K562 (cell line): Measurements from ENCODE around the gene TTLL12. TPM values are rescaled to one million over a fixed set of nuclear protein-coding genes. Genes with fewer than 3 reads are reported as not detected.

ENCODE experiments used
- ATAC-seq: fragments of 200-7000 bp; cut with Tn5 transposase; 3 replicates; pipeline ENCODE4 v1.9.1; 2020; ENCODE audit warnings: moderate library complexity
- BruUV-seq: library from RNA; stranded (reverse); fragments of 400-500 nt; replicated peaks from 2 replicates; lab custom pipeline; 2021; lab: Mats Ljungman, UMichigan
- CTCF ChIA-PET: fragments of 300-600 bp; formaldehyde crosslinking; extraction: SDS; loops from one replicate; lab custom pipeline; 2021; ENCODE audit warnings: low intra/inter-chr PET ratio; lab: Yijun Ruan, JAX
- POLR2A ChIA-PET: fragments of 300-600, 350-650 bp; sonication (Branson Sonifier 250); formaldehyde crosslinking; extraction: SDS; loops from one replicate; lab custom pipeline; 2021; ENCODE audit warnings: antibody characterized with exemption, inconsistent platforms; lab: Yijun Ruan, JAX
- DNase-seq, 4 experiments: peaks; one replicate each; pipeline versions ENCODE4 v3.0.0 to v3.0.0-alpha.2; 2011 to 2018; ENCODE audit warnings: low spot score in 3 of 4, mixed read lengths in 3 of 4; ENCODE audit errors: extremely low read depth in 1 of 4
- FAIRE-seq: peaks from 2 replicates; lab custom pipeline; 2011; peaks lifted over from hg19 to GRCh38; lab: Jason Lieb, UNC
- H2AFZ ChIP-seq: 2 replicates; pipeline ENCODE4 v1.6.0; 2011; ENCODE audit warnings: low read depth, low read length, control low read depth, inconsistent platforms
- H3K27ac ChIP-seq: fragments of 200-600 bp; 3 replicates; pipeline ENCODE4 v1.8.0; 2011; ENCODE audit warnings: low read depth, mild to moderate bottlenecking, control low read depth, inconsistent platforms, low read length, moderate library complexity, mixed read lengths; ENCODE audit errors: extremely low read depth
- H3K27me3 ChIP-seq, 2 experiments: fragments of 300-600 bp in 1 of 2; 2 replicates in 1 of 2; 3 replicates in 1 of 2; pipeline versions ENCODE4 v1.6.0 to v1.8.0; 2011; ENCODE audit warnings: inconsistent platforms in 2 of 2, low read length in 2 of 2, mild to moderate bottlenecking in 1 of 2, mixed read lengths in 1 of 2, moderate library complexity in 1 of 2; ENCODE audit not compliant: control insufficient read depth in 2 of 2, insufficient read depth in 2 of 2
- H3K36me3 ChIP-seq: fragments of 300-600 bp; 3 replicates; pipeline ENCODE4 v1.8.0; 2011; ENCODE audit warnings: mild to moderate bottlenecking, low read length, inconsistent platforms; ENCODE audit not compliant: control insufficient read depth, insufficient read depth
- H3K4me1 ChIP-seq, 2 experiments: fragments of 200-600 bp in 1 of 2; replicated peaks in 1 of 2; 2 replicates in 1 of 2; 3 replicates in 1 of 2; pipeline versions ENCODE4 v1.5.1 to v1.8.0; 2011; ENCODE audit warnings: inconsistent platforms in 2 of 2, low read length in 2 of 2, mild to moderate bottlenecking in 1 of 2, mixed read lengths in 1 of 2, moderate library complexity in 1 of 2; ENCODE audit not compliant: control insufficient read depth in 2 of 2, insufficient read depth in 2 of 2
- H3K4me2 ChIP-seq: 2 replicates; pipeline ENCODE4 v1.6.1; 2011; ENCODE audit warnings: low read length, control low read depth, inconsistent platforms, mixed read lengths; ENCODE audit not compliant: insufficient read depth
- H3K4me3 ChIP-seq: fragments of 200-600 bp; sonication (generic), shearing (Covaris generic); 2 replicates; pipeline ENCODE4 v1.5.1; 2016; ENCODE audit warnings: control low read depth, inconsistent platforms
- H3K79me2 ChIP-seq: fragments of 200-600 bp; 3 replicates; pipeline ENCODE4 v1.8.0; 2011; ENCODE audit warnings: low read length, inconsistent platforms; ENCODE audit not compliant: control insufficient read depth, insufficient read depth
- H3K9ac ChIP-seq, 2 experiments: 2 replicates each; pipeline versions ENCODE4 v1.6.0 to v1.6.1; 2011; ENCODE audit warnings: low read depth in 2 of 2, low read length in 2 of 2, control low read depth in 1 of 2, inconsistent platforms in 1 of 2, mild to moderate bottlenecking in 1 of 2, mixed read lengths in 1 of 2; ENCODE audit not compliant: insufficient read depth in 1 of 2
- H3K9me1 ChIP-seq: one replicate; pipeline ENCODE4 v1.6.0; 2011; ENCODE audit warnings: inconsistent platforms, mild to moderate bottlenecking, low read length, moderate library complexity; ENCODE audit not compliant: control insufficient read depth, insufficient read depth
- H3K9me3 ChIP-seq: replicated peaks from 2 replicates; pipeline ENCODE4 v1.5.1; 2011; ENCODE audit warnings: low read depth, low read length, inconsistent platforms; ENCODE audit not compliant: control insufficient read depth, insufficient read depth
- H4K20me1 ChIP-seq: replicated peaks from 2 replicates; pipeline ENCODE4 v1.6.1; 2011; ENCODE audit warnings: low read length, inconsistent platforms, mixed read lengths; ENCODE audit not compliant: control insufficient read depth, insufficient read depth
- CBFA2T2 ChIP-seq: fragments of 450-650 bp; conservative IDR thresholded peaks from 2 replicates; pipeline ENCODE4 v1.6.1; 2017; ENCODE audit warnings: mild to moderate bottlenecking
- CBFA2T3 ChIP-seq: fragments of 450-650 bp; IDR thresholded peaks from 2 replicates; pipeline ENCODE4 v1.6.1; 2017
- ELF4 ChIP-seq: fragments of 450-650 bp; formaldehyde crosslinking; IDR thresholded peaks from 2 replicates; pipeline ENCODE4 v1.4.0; 2022; ENCODE audit warnings: missing genetic modification characterization
- HNRNPLL ChIP-seq: fragments of 200-400 bp; formaldehyde crosslinking; IDR thresholded peaks from 2 replicates; pipeline ENCODE4 v1.6.1; 2017; ENCODE audit warnings: low read length, low read depth, mild to moderate bottlenecking; ENCODE audit not compliant: poor library complexity, severe bottlenecking
- ILF3 ChIP-seq: fragments of 450-650 bp; IDR thresholded peaks from 2 replicates; pipeline ENCODE4 v1.6.1; 2018; ENCODE audit warnings: antibody characterized with exemption, mild to moderate bottlenecking, moderate library complexity, borderline replicate concordance
- L3MBTL2 ChIP-seq: fragments of 450-650 bp; IDR thresholded peaks from 2 replicates; pipeline ENCODE4 v1.6.1; 2016; ENCODE audit warnings: mild to moderate bottlenecking, moderate library complexity
- MTF1 ChIP-seq: fragments of 250-450 bp; sonication (Bioruptor Pico); IDR thresholded peaks from 2 replicates; pipeline ENCODE4 v1.9.0; 2021; ENCODE audit warnings: moderate library complexity, mild to moderate bottlenecking, inconsistent platforms, borderline replicate concordance
- POLR2G ChIP-seq: fragments of 200-400 bp; formaldehyde crosslinking; IDR thresholded peaks from 2 replicates; pipeline ENCODE4 v1.6.1; 2017; ENCODE audit warnings: low read depth, mild to moderate bottlenecking, antibody characterized with exemption, low read length, moderate library complexity
- SPI1 ChIP-seq: IDR thresholded peaks from 2 replicates; pipeline ENCODE4 v1.6.1; 2011; ENCODE audit warnings: low read depth, low read length, control low read depth, borderline replicate concordance
- SRSF3 ChIP-seq: fragments of 200-400 bp; formaldehyde crosslinking; IDR thresholded peaks from 2 replicates; pipeline ENCODE4 v1.6.1; 2016; ENCODE audit warnings: mild to moderate bottlenecking, low read length, moderate library complexity; ENCODE audit not compliant: insufficient read depth
- TCF3 ChIP-seq: sonication (generic); formaldehyde crosslinking; IDR thresholded peaks from 2 replicates; pipeline ENCODE4 v1.4.0; 2020; ENCODE audit warnings: mild to moderate bottlenecking, missing genetic modification reagents
- WHSC1 ChIP-seq: IDR thresholded peaks from one replicate; pipeline ENCODE4 v1.6.1; 2012; ENCODE audit warnings: low read length, control low read depth, inconsistent platforms
- ZNF239 ChIP-seq: fragments of 250-450 bp; sonication (Bioruptor Pico); IDR thresholded peaks from 2 replicates; pipeline ENCODE4 v1.4.0; 2020; ENCODE audit warnings: mild to moderate bottlenecking
- WGBS: fragments of 100-300 bp; shearing (Covaris generic); methylation state at CpG from one replicate; pipeline ENCODE4 v1.1.6; 2016; ENCODE audit warnings: low coverage, mixed read lengths; ENCODE audit not compliant: insufficient coverage; ENCODE audit errors: missing lambda C conversion rate; 5-methylcytosine and 5-hydroxymethylcytosine counted together
- in situ Hi-C: fragments of 300-500 bp; cut with MboI; formaldehyde crosslinking; loops from 4 replicates; pipeline ENCODE4 v1.15.0; 2018; ENCODE audit warnings: inconsistent platforms, mixed read lengths
- intact Hi-C: fragments of 100-400 bp; cut with micrococcal nuclease; formaldehyde crosslinking; loops from 2 replicates; pipeline ENCODE4 v1.14.2; 2022
- polyA plus RNA-seq, 8 experiments: library from polyadenylated mRNA; depleted of rRNA in 4 of 8; stranded (reverse) in 5 of 8; unstranded in 3 of 8; fragments of >200 nt; fragmentation: Nextera tagmentation in 2 of 8; fragmentation: Illumina TruSeq in 1 of 8; extraction: Ambion mirVana in 2 of 8; extraction: Trizol in 1 of 8; gene quantifications; 2 replicates each; pipeline versions ENCODE4 v1.2.1 to v1.2.3, GENCODE V29; 2011 to 2014; ENCODE audit warnings: inconsistent platforms in 1 of 8, missing spikeins in 1 of 8
- total RNA-seq, 7 experiments: library from RNA; depleted of rRNA in 6 of 7; stranded (reverse); fragments of >200 nt in 6 of 7; fragmentation: Illumina TruSeq in 2 of 7; extraction: Trizol in 2 of 7; gene quantifications; 2 replicates each; pipeline versions ENCODE4 v1.2.1 to v1.2.3, GENCODE V29; 2011 to 2021; ENCODE audit warnings: low replicate concordance in 1 of 7
- TF ChIP-seq, protein P1 (sequence below): sonication (generic); formaldehyde crosslinking; IDR thresholded peaks from 2 replicates; pipeline ENCODE4 v1.8.1; 2023; ENCODE audit warnings: mild to moderate bottlenecking, missing genetic modification reagents
- TF ChIP-seq, protein P2 (sequence below): fragments of 200-400 bp; formaldehyde crosslinking; IDR thresholded peaks from 2 replicates; pipeline ENCODE4 v1.6.1; 2017; ENCODE audit warnings: mild to moderate bottlenecking, low read depth, low read length, moderate library complexity
- TF ChIP-seq, protein P3 (sequence below): fragments of 450-650 bp; IDR thresholded peaks from 2 replicates; pipeline ENCODE4 v1.6.1; 2016; ENCODE audit warnings: missing biosample characterization, missing genetic modification characterization

Gene TTLL12
- total and polyA plus RNA-seq, 9 of the 15 experiments (the other 6 are each of a cell fraction or from before 2014, with no cell fraction given): 1.3 to 128 (median 43.0) TPM

- TF ChIP-seq, protein P1, sequence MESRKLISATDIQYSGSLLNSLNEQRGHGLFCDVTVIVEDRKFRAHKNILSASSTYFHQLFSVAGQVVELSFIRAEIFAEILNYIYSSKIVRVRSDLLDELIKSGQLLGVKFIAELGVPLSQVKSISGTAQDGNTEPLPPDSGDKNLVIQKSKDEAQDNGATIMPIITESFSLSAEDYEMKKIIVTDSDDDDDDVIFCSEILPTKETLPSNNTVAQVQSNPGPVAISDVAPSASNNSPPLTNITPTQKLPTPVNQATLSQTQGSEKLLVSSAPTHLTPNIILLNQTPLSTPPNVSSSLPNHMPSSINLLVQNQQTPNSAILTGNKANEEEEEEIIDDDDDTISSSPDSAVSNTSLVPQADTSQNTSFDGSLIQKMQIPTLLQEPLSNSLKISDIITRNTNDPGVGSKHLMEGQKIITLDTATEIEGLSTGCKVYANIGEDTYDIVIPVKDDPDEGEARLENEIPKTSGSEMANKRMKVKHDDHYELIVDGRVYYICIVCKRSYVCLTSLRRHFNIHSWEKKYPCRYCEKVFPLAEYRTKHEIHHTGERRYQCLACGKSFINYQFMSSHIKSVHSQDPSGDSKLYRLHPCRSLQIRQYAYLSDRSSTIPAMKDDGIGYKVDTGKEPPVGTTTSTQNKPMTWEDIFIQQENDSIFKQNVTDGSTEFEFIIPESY (CRISPR knock-in tag): peak; percentile 91
- peak; percentile 11; the same call in 1 of the 2 replicates for TF ChIP-seq POLR2G
- no peak for TF ChIP-seq SPI1
- TF ChIP-seq MTF1 (CRISPR knock-in tag): no peak
- TF ChIP-seq HNRNPLL: no peak
Measured at GRCh38 chr22:43128116-43128515, 58.8 kb downstream of the TTLL12 start (continued).

DNA sequence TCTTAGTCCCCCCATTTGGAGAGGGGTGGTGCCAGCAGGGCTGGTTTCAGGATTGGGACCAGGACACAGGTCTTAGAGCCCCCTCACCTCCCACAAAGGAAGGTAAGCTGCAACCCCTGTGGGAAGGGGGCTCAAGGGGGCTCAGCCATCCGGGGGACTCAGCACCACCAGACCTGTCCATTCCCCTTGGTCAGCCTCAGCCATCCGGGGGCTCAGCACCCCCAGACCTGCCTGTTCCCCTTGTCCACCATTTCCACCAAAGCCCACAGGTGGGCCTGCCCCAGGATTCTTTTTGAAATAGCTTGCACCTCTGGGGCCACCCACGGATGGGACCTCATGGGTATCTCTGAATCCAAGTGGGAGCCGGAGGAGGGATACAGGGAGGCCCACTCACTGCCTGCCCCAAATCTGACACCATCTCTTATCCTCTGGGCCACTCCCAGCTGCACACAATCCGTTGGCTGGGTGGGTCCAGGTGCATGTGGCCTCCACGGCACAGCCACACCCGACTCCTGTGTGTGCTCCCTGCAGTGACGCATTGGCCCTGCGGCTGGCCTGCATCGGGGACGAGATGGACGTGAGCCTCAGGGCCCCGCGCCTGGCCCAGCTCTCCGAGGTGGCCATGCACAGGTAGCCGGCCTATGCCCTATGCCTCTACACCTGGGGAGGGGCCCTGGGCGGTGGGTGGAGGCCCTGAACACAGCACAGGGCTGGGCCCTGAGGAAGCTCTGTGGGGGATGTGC, 59.6 kb downstream of the TTLL12 start:
- FAIRE-seq (no peak), ATAC-seq (peak; percentile 65), DNase-seq (peak; percentile 32 to 63 (median 46))
- Histone ChIP-seq H3K27me3 (no peaks in the 10 kb centered on the region), H3K9ac (peak overlapping the region in 1 of 2 experiments; percentile 71; a peak in 2 of 4 replicates), H2AFZ (no peak overlapping the region), H3K27ac (no peak overlapping the region), H3K9me3 (no peaks in the 10 kb centered on the region), H3K4me3 (no peak overlapping the region), H3K36me3 (peaks cover 6% of the 10 kb centered on the region; the same call in 1 of the 3 replicates), H3K4me2 (no peak overlapping the region), H3K4me1 (peaks cover 8 to 41% of the 10 kb centered on the region in 2 experiments; a peak in 4 of 5 replicates), H3K79me2 (no peaks in the 10 kb centered on the region), H3K9me1 (no peaks in the 10 kb centered on the region), H4K20me1 (no peaks in the 10 kb centered on the region)
- 24% methylated on average over 15 of the region's 17 CpGs for WGBS
- intact Hi-C loops (no loop called here), in situ Hi-C loops (no loop called here)
- no TSS peak for BruUV-seq
- CTCF ChIA-PET: no interaction called here
- POLR2A ChIA-PET: interaction anchor here (0.7 to 1.1 kb wide), 2 partner anchors 11 to 14 kb away, joined by 3 to 5 read pairs; no protein-coding TSS in a partner anchor
- no peak for TF ChIP-seq ZNF239 (CRISPR knock-in tag)
- TF ChIP-seq WHSC1: no peak
- TF ChIP-seq CBFA2T3: peak; percentile 33; the same call in 1 of the 2 replicates
- TF ChIP-seq CBFA2T2: no peak
- TF ChIP-seq, protein P2, sequence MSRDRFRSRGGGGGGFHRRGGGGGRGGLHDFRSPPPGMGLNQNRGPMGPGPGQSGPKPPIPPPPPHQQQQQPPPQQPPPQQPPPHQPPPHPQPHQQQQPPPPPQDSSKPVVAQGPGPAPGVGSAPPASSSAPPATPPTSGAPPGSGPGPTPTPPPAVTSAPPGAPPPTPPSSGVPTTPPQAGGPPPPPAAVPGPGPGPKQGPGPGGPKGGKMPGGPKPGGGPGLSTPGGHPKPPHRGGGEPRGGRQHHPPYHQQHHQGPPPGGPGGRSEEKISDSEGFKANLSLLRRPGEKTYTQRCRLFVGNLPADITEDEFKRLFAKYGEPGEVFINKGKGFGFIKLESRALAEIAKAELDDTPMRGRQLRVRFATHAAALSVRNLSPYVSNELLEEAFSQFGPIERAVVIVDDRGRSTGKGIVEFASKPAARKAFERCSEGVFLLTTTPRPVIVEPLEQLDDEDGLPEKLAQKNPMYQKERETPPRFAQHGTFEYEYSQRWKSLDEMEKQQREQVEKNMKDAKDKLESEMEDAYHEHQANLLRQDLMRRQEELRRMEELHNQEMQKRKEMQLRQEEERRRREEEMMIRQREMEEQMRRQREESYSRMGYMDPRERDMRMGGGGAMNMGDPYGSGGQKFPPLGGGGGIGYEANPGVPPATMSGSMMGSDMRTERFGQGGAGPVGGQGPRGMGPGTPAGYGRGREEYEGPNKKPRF: no peak
- TF ChIP-seq, protein P3, sequence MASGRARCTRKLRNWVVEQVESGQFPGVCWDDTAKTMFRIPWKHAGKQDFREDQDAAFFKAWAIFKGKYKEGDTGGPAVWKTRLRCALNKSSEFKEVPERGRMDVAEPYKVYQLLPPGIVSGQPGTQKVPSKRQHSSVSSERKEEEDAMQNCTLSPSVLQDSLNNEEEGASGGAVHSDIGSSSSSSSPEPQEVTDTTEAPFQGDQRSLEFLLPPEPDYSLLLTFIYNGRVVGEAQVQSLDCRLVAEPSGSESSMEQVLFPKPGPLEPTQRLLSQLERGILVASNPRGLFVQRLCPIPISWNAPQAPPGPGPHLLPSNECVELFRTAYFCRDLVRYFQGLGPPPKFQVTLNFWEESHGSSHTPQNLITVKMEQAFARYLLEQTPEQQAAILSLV (tag): no peak
- TF ChIP-seq ELF4: no peak
- TF ChIP-seq ILF3: no peak
- no peak for TF ChIP-seq L3MBTL2
- TF ChIP-seq TCF3 (CRISPR knock-in tag): peak; percentile 27; the same call in 1 of the 2 replicates
- no peak for TF ChIP-seq SRSF3
